GM12878 (cell line): ENCODE data around the gene MISFA. TPM values are rescaled to one million over a fixed set of nuclear protein-coding genes. Genes with fewer than 3 reads are reported as not detected.

Experiments
- ASH2L ChIP-seq: fragments of 300-600, 200-600 bp; sonication (generic); IDR thresholded peaks from 2 replicates; pipeline ENCODE4 v1.6.1; 2017; ENCODE audit warnings: low read depth, mild to moderate bottlenecking, borderline replicate concordance
- CBX5 ChIP-seq: sonication (generic); IDR thresholded peaks from 2 replicates; pipeline ENCODE4 v1.6.1; 2016; ENCODE audit warnings: low read depth, moderate library complexity, mild to moderate bottlenecking, inconsistent platforms
- MTA2 ChIP-seq: fragments of 450-650 bp; IDR thresholded peaks from 2 replicates; pipeline ENCODE4 v1.6.1; 2016; ENCODE audit warnings: low read depth, mild to moderate bottlenecking, moderate library complexity
- MYB ChIP-seq: fragments of 150-350 bp; IDR thresholded peaks from 2 replicates; pipeline ENCODE4 v1.6.1; 2014; ENCODE audit warnings: mild to moderate bottlenecking, low read depth, low read length, borderline replicate concordance
- NR2F1 ChIP-seq: fragments of 450-650 bp; conservative IDR thresholded peaks from 2 replicates; pipeline ENCODE4 v1.6.1; 2017; ENCODE audit warnings: mild to moderate bottlenecking
- NRF1 ChIP-seq: conservative IDR thresholded peaks from 2 replicates; pipeline ENCODE4 v1.6.1; 2011; ENCODE audit warnings: mild to moderate bottlenecking, low read depth, low read length, improper control_type of control experiment
- POU2F2 ChIP-seq: IDR thresholded peaks from 3 replicates; pipeline ENCODE4 v1.6.1; 2011; ENCODE audit warnings: low read depth, mild to moderate bottlenecking, low read length, borderline replicate concordance
- RELB ChIP-seq: fragments of 450-650 bp; IDR thresholded peaks from 2 replicates; pipeline ENCODE4 v1.6.1; 2017; ENCODE audit warnings: low read depth, mild to moderate bottlenecking, moderate library complexity
- ZSCAN29 ChIP-seq: fragments of 450-650 bp; IDR thresholded peaks from 2 replicates; pipeline ENCODE4 v1.6.1; 2017; ENCODE audit warnings: mild to moderate bottlenecking, moderate library complexity
- polyA plus RNA-seq, 11 experiments: library from polyadenylated mRNA; depleted of rRNA in 4 of 11; unstranded in 6 of 11; stranded (reverse) in 5 of 11; fragments of >200 nt; fragmentation: Nextera tagmentation in 4 of 11; fragmentation: Illumina TruSeq in 1 of 11; extraction: Ambion mirVana in 4 of 11; extraction: Trizol in 1 of 11; gene quantifications; 1 replicate in 1 of 11; 2 replicates in 10 of 11; pipeline versions ENCODE4 v1.2.1 to v1.2.3, GENCODE V29; 2011 to 2016; ENCODE audit warnings: inconsistent platforms in 2 of 11, missing spikeins in 2 of 11, low read depth in 1 of 11
- total RNA-seq, 4 experiments: library from RNA; depleted of rRNA in 3 of 4; stranded (reverse); fragments of >200 nt in 3 of 4; fragmentation: Illumina TruSeq in 1 of 4; extraction: Trizol in 1 of 4; gene quantifications; 2 replicates each; pipeline versions ENCODE4 v1.2.1 to v1.2.3, GENCODE V29; 2013 to 2021
- TF ChIP-seq, protein P1 (sequence below): fragments of 150-350 bp; IDR thresholded peaks from 2 replicates; pipeline ENCODE4 v1.6.1; 2014; ENCODE audit warnings: mild to moderate bottlenecking, low read depth, low read length

The MISFA gene
- total and polyA plus RNA-seq, 10 of the 15 experiments (the other 5 are each of a cell fraction or from before 2014, with no cell fraction given): 0.88 to 4.6 (median 2.3) TPM; not detected in 1

DNA sequence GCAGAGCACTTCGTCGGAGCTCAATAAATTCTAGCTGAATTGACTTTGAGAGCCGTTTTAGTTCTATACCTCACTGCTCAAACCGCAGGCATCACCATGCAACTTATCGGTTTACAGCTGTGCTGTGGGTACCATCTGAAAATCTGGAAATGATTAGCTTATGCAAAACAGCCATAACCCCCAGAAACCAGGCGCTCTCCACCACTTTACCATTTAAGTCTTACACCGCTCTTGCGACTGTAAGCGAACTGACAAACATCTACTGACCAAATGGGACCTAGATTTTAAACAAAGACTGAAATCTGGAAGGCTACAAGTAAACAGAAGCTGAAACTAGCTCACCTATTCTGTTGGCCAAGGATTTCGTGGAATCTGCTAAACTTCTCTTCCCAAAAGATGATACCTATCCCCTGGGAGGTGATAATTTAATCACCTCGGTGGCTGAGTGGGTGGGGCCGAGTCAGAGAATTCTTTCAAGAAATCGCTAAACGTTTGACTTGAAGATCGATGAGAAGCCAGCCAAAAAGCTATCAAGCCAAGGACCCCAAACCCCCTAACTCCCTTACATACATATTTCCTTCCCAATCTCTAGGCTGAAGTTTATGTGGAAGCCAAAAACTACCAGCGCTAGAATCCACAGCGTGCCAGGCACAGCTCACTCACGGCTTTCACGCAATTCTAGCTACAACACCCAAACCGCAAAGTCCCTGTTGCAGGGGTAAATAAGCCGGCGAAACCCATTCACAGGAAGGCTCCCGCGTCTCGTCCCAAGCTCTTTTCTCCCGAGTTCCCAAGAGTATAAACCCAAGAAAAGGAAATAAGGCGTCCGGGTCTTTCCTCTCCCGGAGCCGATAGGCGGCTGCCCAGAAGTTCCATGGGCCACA lies 33.9 kb downstream of the MISFA start (continued):
- TF ChIP-seq, protein P1, sequence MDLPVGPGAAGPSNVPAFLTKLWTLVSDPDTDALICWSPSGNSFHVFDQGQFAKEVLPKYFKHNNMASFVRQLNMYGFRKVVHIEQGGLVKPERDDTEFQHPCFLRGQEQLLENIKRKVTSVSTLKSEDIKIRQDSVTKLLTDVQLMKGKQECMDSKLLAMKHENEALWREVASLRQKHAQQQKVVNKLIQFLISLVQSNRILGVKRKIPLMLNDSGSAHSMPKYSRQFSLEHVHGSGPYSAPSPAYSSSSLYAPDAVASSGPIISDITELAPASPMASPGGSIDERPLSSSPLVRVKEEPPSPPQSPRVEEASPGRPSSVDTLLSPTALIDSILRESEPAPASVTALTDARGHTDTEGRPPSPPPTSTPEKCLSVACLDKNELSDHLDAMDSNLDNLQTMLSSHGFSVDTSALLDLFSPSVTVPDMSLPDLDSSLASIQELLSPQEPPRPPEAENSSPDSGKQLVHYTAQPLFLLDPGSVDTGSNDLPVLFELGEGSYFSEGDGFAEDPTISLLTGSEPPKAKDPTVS: no peak
- TF ChIP-seq ASH2L (no peak), NR2F1 (0 out of 2 replicates have a peak, but pooled peaks have one; percentile 24), ZSCAN29 (no peak), CBX5 (no peak), MTA2 (peak; percentile 31; the same call in 1 of the 2 replicates), MYB (no peak), RELB (no peak; the same call in 1 of the 2 replicates), POU2F2 (peak; percentile 97), NRF1 (no peak)
